K562 (cell line): ENCODE results near the gene MADD. TPM values are rescaled to one million over a fixed set of nuclear protein-coding genes. Genes with fewer than 3 reads are reported as not detected.

ENCODE experiments used
- PHTF2 ChIP-seq: fragments of 250-450 bp; sonication (Bioruptor Pico); IDR thresholded peaks from 2 replicates; pipeline ENCODE4 v1.5.0; 2021; ENCODE audit warnings: mild to moderate bottlenecking
- TAF15 ChIP-seq: fragments of 200-400 bp; formaldehyde crosslinking; IDR thresholded peaks from 2 replicates; pipeline ENCODE4 v1.6.1; 2017; ENCODE audit warnings: mild to moderate bottlenecking, low read depth, low read length, moderate library complexity
- TCFL5 ChIP-seq: fragments of 250-450 bp; sonication (Bioruptor Pico); conservative IDR thresholded peaks from 2 replicates; pipeline ENCODE4 v1.6.1; 2021; ENCODE audit warnings: mild to moderate bottlenecking, moderate library complexity, matching md5 sums
- polyA plus RNA-seq, 8 experiments: library from polyadenylated mRNA; depleted of rRNA in 4 of 8; stranded (reverse) in 5 of 8; unstranded in 3 of 8; fragments of >200 nt; fragmentation: Nextera tagmentation in 2 of 8; fragmentation: Illumina TruSeq in 1 of 8; extraction: Ambion mirVana in 2 of 8; extraction: Trizol in 1 of 8; gene quantifications; 2 replicates each; pipeline versions ENCODE4 v1.2.1 to v1.2.3, GENCODE V29; 2011 to 2014; ENCODE audit warnings: inconsistent platforms in 1 of 8, missing spikeins in 1 of 8
- total RNA-seq, 7 experiments: library from RNA; depleted of rRNA in 6 of 7; stranded (reverse); fragments of >200 nt in 6 of 7; fragmentation: Illumina TruSeq in 2 of 7; extraction: Trizol in 2 of 7; gene quantifications; 2 replicates each; pipeline versions ENCODE4 v1.2.1 to v1.2.3, GENCODE V29; 2011 to 2021; ENCODE audit warnings: low replicate concordance in 1 of 7
- TF ChIP-seq, protein P1 (sequence below): fragments of 450-650 bp; IDR thresholded peaks from 2 replicates; pipeline ENCODE4 v1.6.1; 2016; ENCODE audit warnings: mild to moderate bottlenecking, moderate library complexity
- TF ChIP-seq, protein P2 (sequence below): fragments of 450-650 bp; IDR thresholded peaks from 2 replicates; pipeline ENCODE4 v1.7.0; 2016; ENCODE audit warnings: borderline replicate concordance
- TF ChIP-seq, protein P3 (sequence below), 2 experiments: fragments of 450-650 bp; IDR thresholded peaks; 2 replicates each; pipeline ENCODE4 v1.6.1; 2018; ENCODE audit warnings: mild to moderate bottlenecking in 2 of 2, low read depth in 1 of 2; ENCODE audit not compliant: partially characterized antibody in 2 of 2
- TF ChIP-seq, protein P4 (sequence below): fragments of 250-450 bp; sonication (Bioruptor Pico); IDR thresholded peaks from 2 replicates; pipeline ENCODE4 v1.8.0; 2021; ENCODE audit warnings: mild to moderate bottlenecking, moderate library complexity

The MADD gene
- total and polyA plus RNA-seq, 9 of the 15 experiments (the other 6 are each of a cell fraction or from before 2014, with no cell fraction given): 0.68 to 57.6 (median 33.6) TPM

DNA sequence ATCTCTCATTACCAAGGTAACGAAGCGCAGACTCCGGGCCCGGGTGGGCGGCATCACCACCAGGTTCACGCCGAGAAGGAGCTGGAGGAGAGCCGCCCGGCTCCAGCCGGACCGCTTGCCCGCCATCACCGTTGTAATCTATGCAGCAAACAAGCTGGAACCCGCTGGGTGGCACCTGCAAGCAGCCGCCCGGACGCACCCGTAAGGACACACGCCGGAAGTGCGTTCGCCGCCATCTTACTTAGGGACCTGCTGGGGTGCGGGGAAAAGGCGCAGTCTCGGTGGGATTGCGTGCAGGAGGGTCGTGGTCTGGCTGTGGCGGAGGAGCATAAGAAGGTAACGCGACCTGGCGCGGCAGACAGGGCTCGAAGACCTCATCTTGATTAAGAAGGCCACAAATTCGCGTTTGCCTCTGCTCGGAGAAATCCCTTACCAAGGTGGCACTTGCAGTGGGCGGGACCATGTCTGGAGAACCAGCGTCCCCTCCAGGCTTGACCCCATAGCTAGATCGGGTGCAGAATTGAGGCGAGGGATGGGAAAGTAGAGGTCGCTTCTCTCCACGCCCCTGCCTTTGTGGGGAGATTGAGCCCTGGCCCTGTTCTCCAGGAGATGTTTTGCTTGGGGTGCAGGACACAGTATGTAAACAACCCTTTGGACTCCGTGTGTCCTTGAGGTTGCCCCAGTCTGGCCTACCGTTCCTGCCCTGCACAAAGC, 21.1 kb upstream of the MADD start, which contains the start of gene ACP2 (continued):
- TF ChIP-seq, protein P1, sequence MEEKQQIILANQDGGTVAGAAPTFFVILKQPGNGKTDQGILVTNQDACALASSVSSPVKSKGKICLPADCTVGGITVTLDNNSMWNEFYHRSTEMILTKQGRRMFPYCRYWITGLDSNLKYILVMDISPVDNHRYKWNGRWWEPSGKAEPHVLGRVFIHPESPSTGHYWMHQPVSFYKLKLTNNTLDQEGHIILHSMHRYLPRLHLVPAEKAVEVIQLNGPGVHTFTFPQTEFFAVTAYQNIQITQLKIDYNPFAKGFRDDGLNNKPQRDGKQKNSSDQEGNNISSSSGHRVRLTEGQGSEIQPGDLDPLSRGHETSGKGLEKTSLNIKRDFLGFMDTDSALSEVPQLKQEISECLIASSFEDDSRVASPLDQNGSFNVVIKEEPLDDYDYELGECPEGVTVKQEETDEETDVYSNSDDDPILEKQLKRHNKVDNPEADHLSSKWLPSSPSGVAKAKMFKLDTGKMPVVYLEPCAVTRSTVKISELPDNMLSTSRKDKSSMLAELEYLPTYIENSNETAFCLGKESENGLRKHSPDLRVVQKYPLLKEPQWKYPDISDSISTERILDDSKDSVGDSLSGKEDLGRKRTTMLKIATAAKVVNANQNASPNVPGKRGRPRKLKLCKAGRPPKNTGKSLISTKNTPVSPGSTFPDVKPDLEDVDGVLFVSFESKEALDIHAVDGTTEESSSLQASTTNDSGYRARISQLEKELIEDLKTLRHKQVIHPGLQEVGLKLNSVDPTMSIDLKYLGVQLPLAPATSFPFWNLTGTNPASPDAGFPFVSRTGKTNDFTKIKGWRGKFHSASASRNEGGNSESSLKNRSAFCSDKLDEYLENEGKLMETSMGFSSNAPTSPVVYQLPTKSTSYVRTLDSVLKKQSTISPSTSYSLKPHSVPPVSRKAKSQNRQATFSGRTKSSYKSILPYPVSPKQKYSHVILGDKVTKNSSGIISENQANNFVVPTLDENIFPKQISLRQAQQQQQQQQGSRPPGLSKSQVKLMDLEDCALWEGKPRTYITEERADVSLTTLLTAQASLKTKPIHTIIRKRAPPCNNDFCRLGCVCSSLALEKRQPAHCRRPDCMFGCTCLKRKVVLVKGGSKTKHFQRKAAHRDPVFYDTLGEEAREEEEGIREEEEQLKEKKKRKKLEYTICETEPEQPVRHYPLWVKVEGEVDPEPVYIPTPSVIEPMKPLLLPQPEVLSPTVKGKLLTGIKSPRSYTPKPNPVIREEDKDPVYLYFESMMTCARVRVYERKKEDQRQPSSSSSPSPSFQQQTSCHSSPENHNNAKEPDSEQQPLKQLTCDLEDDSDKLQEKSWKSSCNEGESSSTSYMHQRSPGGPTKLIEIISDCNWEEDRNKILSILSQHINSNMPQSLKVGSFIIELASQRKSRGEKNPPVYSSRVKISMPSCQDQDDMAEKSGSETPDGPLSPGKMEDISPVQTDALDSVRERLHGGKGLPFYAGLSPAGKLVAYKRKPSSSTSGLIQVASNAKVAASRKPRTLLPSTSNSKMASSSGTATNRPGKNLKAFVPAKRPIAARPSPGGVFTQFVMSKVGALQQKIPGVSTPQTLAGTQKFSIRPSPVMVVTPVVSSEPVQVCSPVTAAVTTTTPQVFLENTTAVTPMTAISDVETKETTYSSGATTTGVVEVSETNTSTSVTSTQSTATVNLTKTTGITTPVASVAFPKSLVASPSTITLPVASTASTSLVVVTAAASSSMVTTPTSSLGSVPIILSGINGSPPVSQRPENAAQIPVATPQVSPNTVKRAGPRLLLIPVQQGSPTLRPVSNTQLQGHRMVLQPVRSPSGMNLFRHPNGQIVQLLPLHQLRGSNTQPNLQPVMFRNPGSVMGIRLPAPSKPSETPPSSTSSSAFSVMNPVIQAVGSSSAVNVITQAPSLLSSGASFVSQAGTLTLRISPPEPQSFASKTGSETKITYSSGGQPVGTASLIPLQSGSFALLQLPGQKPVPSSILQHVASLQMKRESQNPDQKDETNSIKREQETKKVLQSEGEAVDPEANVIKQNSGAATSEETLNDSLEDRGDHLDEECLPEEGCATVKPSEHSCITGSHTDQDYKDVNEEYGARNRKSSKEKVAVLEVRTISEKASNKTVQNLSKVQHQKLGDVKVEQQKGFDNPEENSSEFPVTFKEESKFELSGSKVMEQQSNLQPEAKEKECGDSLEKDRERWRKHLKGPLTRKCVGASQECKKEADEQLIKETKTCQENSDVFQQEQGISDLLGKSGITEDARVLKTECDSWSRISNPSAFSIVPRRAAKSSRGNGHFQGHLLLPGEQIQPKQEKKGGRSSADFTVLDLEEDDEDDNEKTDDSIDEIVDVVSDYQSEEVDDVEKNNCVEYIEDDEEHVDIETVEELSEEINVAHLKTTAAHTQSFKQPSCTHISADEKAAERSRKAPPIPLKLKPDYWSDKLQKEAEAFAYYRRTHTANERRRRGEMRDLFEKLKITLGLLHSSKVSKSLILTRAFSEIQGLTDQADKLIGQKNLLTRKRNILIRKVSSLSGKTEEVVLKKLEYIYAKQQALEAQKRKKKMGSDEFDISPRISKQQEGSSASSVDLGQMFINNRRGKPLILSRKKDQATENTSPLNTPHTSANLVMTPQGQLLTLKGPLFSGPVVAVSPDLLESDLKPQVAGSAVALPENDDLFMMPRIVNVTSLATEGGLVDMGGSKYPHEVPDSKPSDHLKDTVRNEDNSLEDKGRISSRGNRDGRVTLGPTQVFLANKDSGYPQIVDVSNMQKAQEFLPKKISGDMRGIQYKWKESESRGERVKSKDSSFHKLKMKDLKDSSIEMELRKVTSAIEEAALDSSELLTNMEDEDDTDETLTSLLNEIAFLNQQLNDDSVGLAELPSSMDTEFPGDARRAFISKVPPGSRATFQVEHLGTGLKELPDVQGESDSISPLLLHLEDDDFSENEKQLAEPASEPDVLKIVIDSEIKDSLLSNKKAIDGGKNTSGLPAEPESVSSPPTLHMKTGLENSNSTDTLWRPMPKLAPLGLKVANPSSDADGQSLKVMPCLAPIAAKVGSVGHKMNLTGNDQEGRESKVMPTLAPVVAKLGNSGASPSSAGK: no peak; the same call in 1 of the 2 replicates
- TF ChIP-seq, protein P2, sequence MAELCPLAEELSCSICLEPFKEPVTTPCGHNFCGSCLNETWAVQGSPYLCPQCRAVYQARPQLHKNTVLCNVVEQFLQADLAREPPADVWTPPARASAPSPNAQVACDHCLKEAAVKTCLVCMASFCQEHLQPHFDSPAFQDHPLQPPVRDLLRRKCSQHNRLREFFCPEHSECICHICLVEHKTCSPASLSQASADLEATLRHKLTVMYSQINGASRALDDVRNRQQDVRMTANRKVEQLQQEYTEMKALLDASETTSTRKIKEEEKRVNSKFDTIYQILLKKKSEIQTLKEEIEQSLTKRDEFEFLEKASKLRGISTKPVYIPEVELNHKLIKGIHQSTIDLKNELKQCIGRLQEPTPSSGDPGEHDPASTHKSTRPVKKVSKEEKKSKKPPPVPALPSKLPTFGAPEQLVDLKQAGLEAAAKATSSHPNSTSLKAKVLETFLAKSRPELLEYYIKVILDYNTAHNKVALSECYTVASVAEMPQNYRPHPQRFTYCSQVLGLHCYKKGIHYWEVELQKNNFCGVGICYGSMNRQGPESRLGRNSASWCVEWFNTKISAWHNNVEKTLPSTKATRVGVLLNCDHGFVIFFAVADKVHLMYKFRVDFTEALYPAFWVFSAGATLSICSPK: no peak
- no peak for TF ChIP-seq PHTF2 (CRISPR knock-in tag)
- TF ChIP-seq, protein P3, sequence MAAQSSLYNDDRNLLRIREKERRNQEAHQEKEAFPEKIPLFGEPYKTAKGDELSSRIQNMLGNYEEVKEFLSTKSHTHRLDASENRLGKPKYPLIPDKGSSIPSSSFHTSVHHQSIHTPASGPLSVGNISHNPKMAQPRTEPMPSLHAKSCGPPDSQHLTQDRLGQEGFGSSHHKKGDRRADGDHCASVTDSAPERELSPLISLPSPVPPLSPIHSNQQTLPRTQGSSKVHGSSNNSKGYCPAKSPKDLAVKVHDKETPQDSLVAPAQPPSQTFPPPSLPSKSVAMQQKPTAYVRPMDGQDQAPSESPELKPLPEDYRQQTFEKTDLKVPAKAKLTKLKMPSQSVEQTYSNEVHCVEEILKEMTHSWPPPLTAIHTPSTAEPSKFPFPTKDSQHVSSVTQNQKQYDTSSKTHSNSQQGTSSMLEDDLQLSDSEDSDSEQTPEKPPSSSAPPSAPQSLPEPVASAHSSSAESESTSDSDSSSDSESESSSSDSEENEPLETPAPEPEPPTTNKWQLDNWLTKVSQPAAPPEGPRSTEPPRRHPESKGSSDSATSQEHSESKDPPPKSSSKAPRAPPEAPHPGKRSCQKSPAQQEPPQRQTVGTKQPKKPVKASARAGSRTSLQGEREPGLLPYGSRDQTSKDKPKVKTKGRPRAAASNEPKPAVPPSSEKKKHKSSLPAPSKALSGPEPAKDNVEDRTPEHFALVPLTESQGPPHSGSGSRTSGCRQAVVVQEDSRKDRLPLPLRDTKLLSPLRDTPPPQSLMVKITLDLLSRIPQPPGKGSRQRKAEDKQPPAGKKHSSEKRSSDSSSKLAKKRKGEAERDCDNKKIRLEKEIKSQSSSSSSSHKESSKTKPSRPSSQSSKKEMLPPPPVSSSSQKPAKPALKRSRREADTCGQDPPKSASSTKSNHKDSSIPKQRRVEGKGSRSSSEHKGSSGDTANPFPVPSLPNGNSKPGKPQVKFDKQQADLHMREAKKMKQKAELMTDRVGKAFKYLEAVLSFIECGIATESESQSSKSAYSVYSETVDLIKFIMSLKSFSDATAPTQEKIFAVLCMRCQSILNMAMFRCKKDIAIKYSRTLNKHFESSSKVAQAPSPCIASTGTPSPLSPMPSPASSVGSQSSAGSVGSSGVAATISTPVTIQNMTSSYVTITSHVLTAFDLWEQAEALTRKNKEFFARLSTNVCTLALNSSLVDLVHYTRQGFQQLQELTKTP (IDR thresholded peaks at IDR 0.05; ENCODE audit: low read depth in 1 of 2, partially characterized antibody in 2 of 2): no peak
- TF ChIP-seq TAF15: no peak
- no peak for TF ChIP-seq TCFL5 (CRISPR knock-in tag)
- TF ChIP-seq, protein P4, sequence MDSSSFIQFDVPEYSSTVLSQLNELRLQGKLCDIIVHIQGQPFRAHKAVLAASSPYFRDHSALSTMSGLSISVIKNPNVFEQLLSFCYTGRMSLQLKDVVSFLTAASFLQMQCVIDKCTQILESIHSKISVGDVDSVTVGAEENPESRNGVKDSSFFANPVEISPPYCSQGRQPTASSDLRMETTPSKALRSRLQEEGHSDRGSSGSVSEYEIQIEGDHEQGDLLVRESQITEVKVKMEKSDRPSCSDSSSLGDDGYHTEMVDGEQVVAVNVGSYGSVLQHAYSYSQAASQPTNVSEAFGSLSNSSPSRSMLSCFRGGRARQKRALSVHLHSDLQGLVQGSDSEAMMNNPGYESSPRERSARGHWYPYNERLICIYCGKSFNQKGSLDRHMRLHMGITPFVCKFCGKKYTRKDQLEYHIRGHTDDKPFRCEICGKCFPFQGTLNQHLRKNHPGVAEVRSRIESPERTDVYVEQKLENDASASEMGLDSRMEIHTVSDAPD: no peak
